Measurements from ENCODE around the gene GON4L. TPM values are rescaled to one million over a fixed set of nuclear protein-coding genes. Genes with fewer than 3 reads are reported as not detected.

GON4L gene
- polyA plus RNA-seq, 1 donor (not counting 4 experiments of a cell fraction or from before 2014, with no cell fraction given) = 16.7 TPM

DNA sequence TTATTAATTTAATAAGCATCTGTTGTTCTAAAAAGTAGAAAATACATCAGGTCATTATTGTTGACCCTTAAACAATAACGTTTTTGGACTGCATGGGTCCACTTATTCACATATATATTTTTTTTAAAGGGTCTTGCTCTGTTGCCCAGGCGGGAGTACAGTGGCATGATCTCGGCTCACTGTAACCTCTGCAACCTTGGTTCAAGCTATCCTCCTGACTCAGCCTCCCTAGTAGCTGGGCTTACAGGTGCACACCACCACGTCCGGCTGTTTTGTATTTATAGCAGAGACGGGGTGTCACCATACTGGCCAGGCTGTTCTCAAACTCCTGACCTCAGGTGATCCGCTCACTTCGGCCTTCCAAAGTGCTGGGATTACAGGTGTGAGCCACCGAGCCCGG, 115.1 kb downstream of the GON4L start:
- Histone ChIP-seq H3K9ac (ENCODE audit: control insufficient read depth, extremely low read depth, insufficient read depth, low read length) (no peak overlapping the region), H3K79me2 (ENCODE audit: control insufficient read depth, insufficient read depth, low read length) (no peaks in the 10 kb centered on the region), H3K4me2 (ENCODE audit: control insufficient read depth, extremely low read depth, insufficient read depth, low read depth, low read length) (no peak overlapping the region), H3K4me3 (ENCODE audit: control insufficient read depth in 2 of 3, extremely low read depth in 1 of 3, insufficient read depth in 2 of 3, low read depth in 1 of 3, low read length in 3 of 3) (no peak overlapping the region), H3K4me1 (ENCODE audit: control insufficient read depth, extremely low read depth, insufficient read depth, low read length) (no peaks in the 10 kb centered on the region), H3K9me3 (ENCODE audit: control insufficient read depth, low read depth, low read length) (no peaks in the 10 kb centered on the region), H3K27ac (ENCODE audit: control insufficient read depth, insufficient read depth, low read length) (no peak overlapping the region), H2AFZ (ENCODE audit: control insufficient read depth, low read length) (no peak overlapping the region), H4K20me1 (ENCODE audit: control insufficient read depth, extremely low read depth, insufficient read depth, low read length) (no peaks in the 10 kb centered on the region), H3K27me3 (ENCODE audit: control insufficient read depth, extremely low read depth, insufficient read depth, low read length) (no peaks in the 10 kb centered on the region), H3K36me3 (ENCODE audit: control insufficient read depth in 2 of 2, extremely low read depth in 1 of 2, insufficient read depth in 2 of 2, low read length in 2 of 2) (peaks cover 7 to 12% of the 10 kb centered on the region in 2 experiments), H3K9me1 (ENCODE audit: control insufficient read depth, extremely low read depth, insufficient read depth, low read length) (no peaks in the 10 kb centered on the region)
- FAIRE-seq (no peak), DNase-seq (ENCODE audit: low read depth, low spot score) (no peak)
- no peak for TF ChIP-seq CTCF (optimal IDR thresholded peaks at IDR 0.05 in 1 of 3, IDR thresholded peaks at IDR 0.05 in 1 of 3, conservative IDR thresholded peaks at IDR 0.05 in 1 of 3; ENCODE audit: extremely low read depth in 1 of 3, insufficient read depth in 2 of 3, low read length in 3 of 3)
- no peak for TF ChIP-seq EZH2 (IDR thresholded peaks at IDR 0.05; ENCODE audit: low read length)
- dilution Hi-C loops (cut with MboI; ENCODE audit: extremely low pct_ligation_motif_present, low sequenced_read_pairs) = no loop called here

GRCh38 chr1:155740995-155741394, 116.0 kb downstream of the GON4L start:
- Histone ChIP-seq H2AFZ (ENCODE audit: control insufficient read depth, low read length) (no peak overlapping the region), H3K9me1 (ENCODE audit: control insufficient read depth, extremely low read depth, insufficient read depth, low read length) (no peaks in the 10 kb centered on the region), H3K4me2 (ENCODE audit: control insufficient read depth, extremely low read depth, insufficient read depth, low read depth, low read length) (no peak overlapping the region), H3K27me3 (ENCODE audit: control insufficient read depth, extremely low read depth, insufficient read depth, low read length) (no peaks in the 10 kb centered on the region), H3K36me3 (ENCODE audit: control insufficient read depth in 2 of 2, extremely low read depth in 1 of 2, insufficient read depth in 2 of 2, low read length in 2 of 2) (peaks cover 9 to 20% of the 10 kb centered on the region in 2 experiments), H3K79me2 (ENCODE audit: control insufficient read depth, insufficient read depth, low read length) (no peaks in the 10 kb centered on the region), H3K9ac (ENCODE audit: control insufficient read depth, extremely low read depth, insufficient read depth, low read length) (no peak overlapping the region), H3K4me1 (ENCODE audit: control insufficient read depth, extremely low read depth, insufficient read depth, low read length) (no peaks in the 10 kb centered on the region), H3K9me3 (ENCODE audit: control insufficient read depth, low read depth, low read length) (no peaks in the 10 kb centered on the region), H3K27ac (ENCODE audit: control insufficient read depth, insufficient read depth, low read length) (no peak overlapping the region), H3K4me3 (ENCODE audit: control insufficient read depth in 2 of 3, extremely low read depth in 1 of 3, insufficient read depth in 2 of 3, low read depth in 1 of 3, low read length in 3 of 3) (no peak overlapping the region), H4K20me1 (ENCODE audit: control insufficient read depth, extremely low read depth, insufficient read depth, low read length) (no peaks in the 10 kb centered on the region)
- TF ChIP-seq EZH2 (IDR thresholded peaks at IDR 0.05; ENCODE audit: low read length) (no peak), CTCF (optimal IDR thresholded peaks at IDR 0.05 in 1 of 3, IDR thresholded peaks at IDR 0.05 in 1 of 3, conservative IDR thresholded peaks at IDR 0.05 in 1 of 3; ENCODE audit: extremely low read depth in 1 of 3, insufficient read depth in 2 of 3, low read length in 3 of 3) (no peak)
- DNase-seq (ENCODE audit: low read depth, low spot score) (no peak), FAIRE-seq (no peak)
- dilution Hi-C loops (cut with MboI; ENCODE audit: extremely low pct_ligation_motif_present, low sequenced_read_pairs) = no loop called here
